Activated CD8-positive, alpha-beta memory T cell treated with anti-CD3 and anti-CD28 coated beads, Interleukin-2, amount 50 U/mL, for 24 hours (primary cell): ENCODE measurements around the gene STK35.

Experiments
- DNase-seq: peaks from one replicate; pipeline ENCODE4 v3.0.0-alpha.2; 2020; ENCODE audit errors: extremely low read depth

STK35 gene

GRCh38 chr20:2104236-2104635 is 2.6 kb downstream of the STK35 start:
- no peak for DNase-seq

DNA sequence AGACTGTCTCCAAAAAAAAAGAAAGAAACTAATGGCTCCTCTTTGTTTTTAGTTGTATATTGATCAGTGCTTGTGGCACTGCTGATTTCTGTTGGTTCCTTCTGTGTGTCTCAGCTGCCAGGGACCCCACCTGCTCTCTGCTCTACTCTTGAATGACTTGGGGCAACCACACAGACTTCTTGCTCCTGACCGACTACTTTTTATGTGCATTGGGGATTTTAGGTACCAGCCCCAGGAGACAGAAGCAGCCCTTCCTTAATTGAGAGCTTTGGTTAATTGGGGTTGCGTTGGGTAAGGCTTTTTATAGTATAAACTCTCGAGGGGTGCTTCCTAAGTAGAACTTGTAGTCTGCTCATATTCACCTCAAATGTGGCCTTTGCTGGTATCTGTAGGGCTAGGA is 6.9 kb downstream of the STK35 start:
- DNase-seq = no peak

DNA sequence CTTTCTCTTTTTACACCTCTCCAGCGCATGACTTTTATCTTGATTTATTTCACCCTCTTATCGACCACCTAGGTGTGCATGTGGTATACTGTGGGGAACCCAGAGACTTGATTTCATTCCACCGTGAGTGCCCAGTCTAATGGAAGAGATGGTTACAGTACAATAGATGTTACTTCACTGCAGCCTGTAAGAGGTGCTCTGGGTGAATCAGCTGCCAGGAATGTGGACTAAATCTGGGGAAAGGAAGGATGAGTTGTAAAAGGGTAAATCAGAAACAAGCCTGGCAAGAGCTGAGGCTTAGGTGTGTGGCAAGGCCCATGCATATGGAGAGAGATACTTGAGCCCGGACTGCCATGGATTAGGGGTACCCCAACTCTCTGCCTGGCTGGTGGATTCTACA is 7.4 kb downstream of the STK35 start:
- DNase-seq = no peak

GRCh38 chr20:2109425-2110210 is 8.0 kb downstream of the STK35 start:
- DNase-seq = no peak

- no peak for DNase-seq
These were observed 11.3 kb downstream of the STK35 start for GRCh38 chr20:2112910-2113309.

DNA sequence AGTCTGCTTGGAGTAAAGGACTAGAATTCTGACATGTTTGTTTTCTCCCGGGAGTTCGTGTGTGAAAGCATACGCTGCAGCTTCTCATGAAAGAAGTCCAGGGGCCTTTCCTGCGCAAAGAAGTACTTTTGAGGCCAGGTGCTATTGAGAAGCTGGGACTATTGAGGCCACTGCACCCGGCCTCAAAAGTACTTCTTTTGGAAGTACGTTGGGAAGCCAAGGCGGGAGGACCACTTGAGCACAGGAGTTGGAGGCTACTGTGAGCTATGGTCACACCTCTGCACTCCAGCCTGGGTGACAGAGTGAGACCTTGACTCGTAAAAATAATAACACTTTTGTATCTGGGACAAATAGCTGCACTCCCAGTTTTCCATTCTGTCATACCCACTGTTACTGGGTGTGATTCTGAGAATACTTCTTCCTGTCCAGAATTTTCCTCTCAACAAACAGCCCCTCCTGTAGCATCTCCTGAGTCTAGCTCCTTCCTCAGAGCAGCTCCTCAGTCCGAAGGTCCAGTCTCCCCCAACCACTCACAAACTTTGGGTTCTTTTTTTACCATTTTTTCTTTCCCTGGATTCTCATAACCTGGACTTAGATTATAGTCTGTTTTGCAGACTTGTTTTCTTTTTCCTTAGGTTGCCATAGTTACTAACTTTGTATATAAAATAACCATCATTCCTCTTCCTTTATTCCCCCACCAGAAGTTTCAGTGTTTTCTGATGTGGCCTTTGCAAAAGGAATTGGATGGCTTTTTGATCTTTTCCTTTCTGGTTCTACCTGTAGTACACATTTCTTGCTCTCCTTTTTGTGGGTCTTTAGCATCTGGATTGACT is 12.7 kb downstream of the STK35 start:
- no peak for DNase-seq

DNA sequence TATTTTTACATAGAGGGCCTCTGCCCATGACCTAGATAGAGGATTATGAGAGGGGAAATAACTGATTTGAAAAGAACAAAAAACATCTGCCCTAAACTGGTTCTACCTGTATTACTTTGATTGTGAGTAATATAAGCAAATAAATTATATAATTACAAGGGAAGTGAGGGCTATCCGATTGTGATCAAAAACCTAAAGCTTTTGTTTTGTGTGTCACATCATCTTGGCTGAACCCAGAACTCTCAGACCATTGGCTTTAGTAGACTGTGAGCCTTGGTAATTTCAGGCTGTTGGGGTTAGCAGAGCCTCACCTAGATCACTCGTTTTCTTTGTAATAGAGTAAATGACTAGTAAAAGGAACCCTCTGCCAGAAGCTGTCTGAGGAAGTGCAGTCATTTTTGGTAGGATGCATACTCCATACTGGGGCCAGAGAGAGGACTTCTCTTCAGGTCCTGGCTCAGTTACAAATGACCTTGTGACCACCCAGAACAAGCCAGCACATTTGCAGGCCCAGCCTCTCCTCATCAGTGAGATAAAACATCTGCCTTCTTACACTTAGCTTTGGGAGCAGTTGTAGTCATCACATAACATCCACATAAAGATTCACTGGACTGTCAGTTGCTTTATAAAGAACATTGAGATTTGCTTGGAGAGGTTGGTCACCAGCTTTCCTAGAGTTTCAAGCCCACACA is 13.5 kb downstream of the STK35 start:
- no peak for DNase-seq

DNA sequence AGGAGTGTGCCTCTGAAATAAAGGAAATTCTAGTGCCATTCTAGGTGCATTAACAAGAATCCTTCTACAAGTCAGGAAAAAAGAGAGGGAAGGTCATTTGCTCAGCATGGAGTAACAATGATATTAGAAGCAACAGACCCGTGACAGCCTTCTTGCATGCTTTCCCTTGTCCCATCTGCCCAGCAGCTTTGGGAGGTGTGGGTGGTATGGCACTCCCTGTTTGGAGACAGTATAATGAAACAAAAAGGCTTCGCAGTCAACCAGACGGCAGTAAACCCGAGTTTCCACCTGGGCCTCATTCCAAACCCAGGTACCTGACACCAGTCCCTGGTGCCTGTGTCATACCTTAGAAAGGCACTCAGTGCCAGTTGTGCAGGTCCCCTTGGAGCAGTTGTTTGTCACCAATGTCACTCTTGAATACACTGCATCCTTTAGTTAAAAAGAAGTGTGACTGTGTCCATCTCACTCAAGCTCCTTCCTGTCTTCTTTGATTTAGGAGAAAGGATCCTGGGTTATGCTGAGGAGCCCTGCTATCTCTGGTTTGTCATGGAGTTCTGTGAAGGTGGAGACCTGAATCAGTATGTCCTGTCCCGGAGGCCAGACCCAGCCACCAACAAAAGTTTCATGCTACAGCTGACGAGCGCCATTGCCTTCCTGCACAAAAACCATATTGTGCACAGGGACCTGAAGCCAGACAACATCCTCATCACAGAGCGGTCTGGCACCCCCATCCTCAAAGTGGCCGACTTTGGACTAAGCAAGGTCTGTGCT is 14.7 kb downstream of the STK35 start:
- no peak for DNase-seq

DNA sequence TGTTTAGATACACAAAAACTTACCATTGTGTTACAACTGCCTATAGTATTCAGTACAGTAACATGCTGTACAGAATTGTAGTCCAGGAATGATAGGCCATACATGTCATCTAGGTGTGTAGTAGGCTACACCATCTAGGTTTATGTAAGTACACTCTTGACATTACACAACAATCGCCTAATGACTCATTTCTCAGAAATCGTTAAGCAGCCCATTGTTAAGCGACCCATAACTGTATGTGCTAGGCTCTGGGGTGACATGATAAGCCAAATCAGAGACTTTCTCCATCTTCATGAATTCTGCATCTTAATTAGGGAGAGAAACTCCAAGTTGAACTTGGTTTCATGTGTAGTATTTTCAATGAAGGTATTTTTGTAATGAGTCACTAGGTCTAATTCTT is 17.2 kb downstream of the STK35 start:
- no peak for DNase-seq

- no peak for DNase-seq
These were observed 21.3 kb downstream of the STK35 start for GRCh38 chr20:2122936-2123335.

DNA sequence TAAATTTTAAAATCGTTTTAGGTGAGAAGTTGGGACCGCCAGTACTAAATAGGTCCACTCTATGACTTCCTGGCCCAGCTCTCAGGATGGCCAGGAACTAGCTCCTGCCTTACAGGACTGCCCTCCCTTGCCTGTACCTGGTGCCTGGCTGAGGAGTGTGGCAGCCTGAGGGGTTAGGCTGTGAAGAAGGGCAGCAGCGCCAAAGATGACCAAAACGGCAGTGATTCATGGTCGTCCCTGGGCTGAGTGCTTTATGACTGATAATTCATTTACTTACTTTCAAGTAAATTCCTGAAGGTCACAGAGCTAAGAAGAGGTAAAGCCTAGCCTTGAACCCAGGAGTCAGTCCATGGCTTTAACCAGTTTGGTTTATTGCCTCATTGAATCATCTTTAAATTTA is 22.1 kb downstream of the STK35 start:
- no peak for DNase-seq

DNA sequence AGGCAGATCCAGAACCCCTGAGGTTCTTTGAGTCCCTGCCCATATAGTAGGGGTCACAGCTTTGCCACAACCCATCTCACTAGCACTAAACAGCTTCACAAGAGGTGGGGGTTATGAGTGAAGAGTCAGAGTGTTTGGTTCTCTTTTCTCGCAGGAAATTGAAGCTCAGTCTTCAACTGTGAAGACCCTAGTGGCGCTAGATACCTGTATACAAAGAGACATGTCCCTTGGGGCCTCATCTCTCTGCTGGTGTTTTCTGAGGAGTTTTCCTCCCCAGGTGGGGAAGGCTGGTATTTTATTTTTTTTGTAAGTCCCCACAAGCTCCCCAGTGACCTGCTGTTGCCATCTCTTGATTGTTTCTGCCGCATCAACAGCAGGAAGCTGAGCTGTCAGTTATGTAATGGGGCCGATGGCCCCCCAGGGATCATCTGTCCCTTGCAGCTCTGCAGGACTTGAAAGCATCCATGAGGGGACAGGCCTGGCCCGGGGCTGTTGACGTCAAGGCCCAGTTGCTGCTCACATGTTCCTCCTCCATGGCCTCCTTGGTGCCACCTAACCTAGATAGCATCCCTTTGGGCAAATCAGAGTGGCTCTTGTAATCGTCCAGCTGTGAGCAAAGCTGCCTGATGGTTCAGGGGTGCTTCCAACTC is 23.1 kb downstream of the STK35 start:
- no peak for DNase-seq

DNA sequence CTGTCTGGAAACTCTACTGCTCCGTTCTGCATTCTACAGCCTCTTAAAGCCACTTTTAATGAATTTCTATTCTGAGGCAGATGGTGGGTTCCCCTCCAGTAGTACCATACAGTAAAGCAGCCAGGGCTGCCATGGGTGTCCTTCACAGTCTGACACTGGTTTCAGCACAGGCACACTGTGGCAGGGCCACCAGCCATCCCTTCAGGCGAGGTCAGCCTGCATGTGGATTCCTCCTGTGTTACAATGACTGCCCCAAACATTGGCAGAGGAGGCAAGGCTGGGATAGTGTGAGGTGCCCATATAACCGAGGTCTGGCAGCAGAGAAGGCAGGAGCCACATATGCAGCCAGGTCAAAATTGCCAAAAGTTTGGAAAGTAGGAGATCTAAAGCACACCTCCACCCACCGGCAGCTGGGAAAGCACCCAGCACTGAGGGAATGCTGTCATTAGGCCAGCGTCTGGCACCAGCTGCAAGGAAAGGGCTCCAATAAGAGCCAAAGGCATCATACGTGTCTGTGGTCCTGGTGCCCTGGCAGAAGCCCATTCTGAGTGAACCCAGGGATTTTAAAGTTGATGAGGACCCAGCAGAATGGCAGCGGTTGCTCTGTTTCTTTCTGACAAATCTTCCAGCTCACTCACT is 24.0 kb downstream of the STK35 start:
- DNase-seq = no peak

DNA sequence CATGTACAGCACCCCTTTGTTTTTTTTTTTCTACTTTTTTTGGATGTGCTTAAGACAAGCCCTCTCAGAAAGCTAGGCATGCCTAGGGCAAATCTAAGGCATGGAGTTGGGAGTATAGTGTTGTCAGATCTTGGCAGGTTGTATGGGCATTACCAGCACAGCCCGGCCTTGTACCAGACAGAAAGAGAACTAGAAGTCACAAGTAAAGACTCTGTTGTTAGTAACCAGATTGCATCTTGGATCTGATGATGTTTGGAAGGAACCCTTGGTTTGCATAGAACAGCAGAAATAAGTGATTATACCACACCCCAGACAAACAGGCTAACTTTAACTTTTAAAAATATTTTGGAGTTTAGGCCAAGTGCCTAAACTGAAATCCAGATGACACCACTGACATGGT is 25.6 kb downstream of the STK35 start:
- DNase-seq = no peak

DNA sequence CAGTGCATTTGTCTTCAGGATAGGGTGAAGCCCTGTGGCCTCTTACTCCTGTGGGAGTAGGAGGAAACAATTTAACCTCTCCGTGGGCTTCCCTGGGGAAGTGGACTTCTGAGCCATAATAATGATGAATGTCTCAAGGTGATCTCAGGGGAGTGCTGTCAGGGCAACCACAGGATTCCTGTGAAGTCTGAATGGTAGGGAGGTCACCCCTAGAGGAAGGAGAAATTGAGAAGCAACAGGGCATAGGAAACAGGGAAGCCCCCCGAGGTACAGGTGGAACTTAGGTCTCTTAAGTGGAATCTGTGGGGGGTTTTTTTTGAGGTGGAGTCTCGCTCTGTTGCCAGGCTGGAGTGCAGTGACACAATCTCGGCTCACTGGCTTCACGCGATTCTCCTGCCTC is 26.9 kb downstream of the STK35 start:
- no peak for DNase-seq

DNA sequence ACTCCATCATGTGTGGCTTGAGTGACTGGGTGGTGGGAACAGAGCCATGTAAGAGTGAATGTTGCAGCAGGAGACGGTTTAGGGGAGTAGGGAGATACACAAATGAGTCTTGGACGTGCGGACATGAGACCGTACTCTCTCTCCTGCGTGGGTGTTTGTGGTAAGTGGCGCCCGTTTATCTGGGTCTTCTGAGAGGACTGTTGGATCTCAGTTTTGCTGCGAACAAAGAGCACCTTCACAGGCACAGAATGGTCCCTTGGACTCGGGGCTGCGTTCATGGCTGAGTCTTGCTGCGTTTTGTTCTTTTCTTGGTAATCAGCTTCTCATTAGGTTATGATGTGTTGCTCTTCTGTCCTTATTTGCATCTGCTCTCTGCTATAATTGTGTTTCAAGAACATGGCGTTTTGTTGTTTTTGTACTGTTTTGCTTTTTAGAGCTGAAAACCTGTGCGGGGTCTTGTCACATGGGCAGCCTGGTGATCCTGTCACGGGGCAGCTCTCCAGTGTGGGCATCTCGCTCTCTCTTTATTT is 28.5 kb downstream of the STK35 start:
- DNase-seq = no peak

DNA sequence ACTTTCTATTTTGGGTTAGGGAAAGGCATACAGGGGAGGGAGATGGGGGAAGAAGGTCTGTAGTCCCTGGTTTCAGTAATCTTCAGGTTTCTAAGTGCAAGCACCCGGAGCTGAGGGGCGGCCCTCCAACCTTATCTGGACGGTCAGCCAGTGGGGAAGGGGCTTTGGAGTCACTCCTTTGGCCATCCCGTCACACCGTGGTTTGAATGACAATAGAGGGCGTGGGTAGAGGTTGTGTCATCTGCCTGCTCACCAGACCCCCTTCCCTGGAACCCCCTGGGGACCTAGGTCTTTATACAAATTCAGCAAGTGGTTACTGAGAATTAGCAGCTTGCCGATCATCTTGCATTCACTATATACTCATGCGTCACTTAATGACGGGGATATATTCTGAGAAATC is 29.1 kb downstream of the STK35 start:
- no peak for DNase-seq

DNA sequence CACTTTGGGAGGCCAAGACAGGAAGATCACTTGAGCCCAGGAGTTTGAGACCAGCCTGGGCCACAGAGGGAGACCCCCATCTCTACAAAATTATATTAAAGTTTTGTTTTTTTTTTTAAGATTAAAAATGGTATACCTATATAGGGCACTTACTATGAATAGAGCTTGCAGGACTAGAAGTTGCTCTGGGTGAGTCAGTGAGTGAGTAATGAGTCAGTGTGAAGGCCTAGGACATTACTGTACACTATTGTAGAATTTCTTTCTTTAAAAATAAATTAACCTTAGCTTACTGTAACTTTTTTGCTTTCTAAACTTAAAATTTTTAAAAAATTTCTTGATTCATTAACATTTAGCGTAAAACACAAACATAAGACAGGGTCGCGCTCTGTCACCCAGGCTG is 29.7 kb downstream of the STK35 start:
- no peak for DNase-seq

DNA sequence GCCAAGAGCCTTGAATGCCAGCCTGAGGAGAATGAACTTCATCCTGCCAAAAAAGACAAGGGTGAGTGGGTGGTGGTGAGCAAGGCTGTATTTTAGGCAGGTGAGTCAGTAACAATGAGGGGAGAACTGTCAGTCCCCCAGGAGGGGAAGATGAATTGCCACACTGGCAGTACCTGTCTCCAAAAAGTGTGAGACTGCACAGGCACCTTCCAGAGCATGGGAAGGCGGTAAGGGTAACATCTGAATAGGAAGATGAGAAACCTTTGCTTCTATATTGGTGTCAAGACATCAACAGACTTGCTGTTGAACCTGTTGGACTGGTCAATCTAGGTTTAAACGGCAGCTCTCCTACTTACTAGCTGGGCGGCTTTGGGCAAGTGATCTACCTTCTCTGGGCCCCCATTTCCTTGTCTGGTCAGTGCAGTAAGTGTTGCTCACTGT is 30.9 kb downstream of the STK35 start:
- no peak for DNase-seq

- no peak for DNase-seq
These were observed 31.9 kb downstream of the STK35 start for GRCh38 chr20:2133318-2134183.
